ENCODE data around the gene SCARB1. TPM values are rescaled to one million over a fixed set of nuclear protein-coding genes. Genes with fewer than 3 reads are reported as not detected.

The SCARB1 gene
- total and polyA plus RNA-seq, 2 donors (not counting 1 experiment from before 2014, with no cell fraction given) = 14.7 to 32.5 TPM

DNA sequence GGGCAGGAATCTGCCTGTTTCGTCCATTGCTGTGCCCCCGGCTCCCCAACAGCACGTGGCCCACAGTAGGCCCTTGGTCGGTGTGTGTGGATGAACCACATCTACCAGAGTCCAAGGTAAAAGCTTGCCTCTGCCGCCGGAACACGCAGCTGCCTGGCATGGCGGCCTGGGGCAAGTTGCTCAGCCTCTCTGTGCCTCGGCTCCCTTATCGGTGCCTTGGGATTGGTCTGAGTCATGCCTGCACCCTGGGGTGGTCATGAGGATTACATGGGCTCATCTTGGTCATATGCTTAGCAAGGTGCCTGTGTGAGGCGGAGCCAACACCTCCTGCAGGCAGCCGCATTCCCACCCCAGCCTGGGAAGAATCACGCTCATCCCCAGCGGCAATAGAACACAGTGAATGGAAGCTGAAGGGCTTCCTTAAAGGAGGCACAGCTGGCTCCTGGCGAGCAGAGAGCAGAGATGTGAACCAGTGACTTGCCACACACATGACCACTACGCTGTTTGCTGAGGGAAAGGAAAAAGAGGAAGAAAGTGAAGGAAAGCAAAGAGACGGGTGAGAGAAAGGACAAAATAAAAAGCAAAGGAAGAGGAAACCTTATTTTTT, 5.5 kb upstream of the SCARB1 start:
- no peak for DNase-seq (ENCODE audit: low read depth in 2 of 2)
- no peak overlapping the region for H3K27ac ChIP-seq (ENCODE audit: insufficient read depth, low read length)
- H3K27me3 ChIP-seq (ENCODE audit: control insufficient read depth, insufficient read depth, low read length) = no peaks in the 10 kb centered on the region
- H3K4me1 ChIP-seq (ENCODE audit: control insufficient read depth, extremely low read depth, insufficient read depth, low read length) = no peaks in the 10 kb centered on the region
- H3K79me2 ChIP-seq (ENCODE audit: control insufficient read depth, insufficient read depth, low read length) = no peaks in the 10 kb centered on the region
- TF ChIP-seq EZH2 (IDR thresholded peaks at IDR 0.05; ENCODE audit: low read length, missing control alignments) = no peak
- TF ChIP-seq, protein P1, sequence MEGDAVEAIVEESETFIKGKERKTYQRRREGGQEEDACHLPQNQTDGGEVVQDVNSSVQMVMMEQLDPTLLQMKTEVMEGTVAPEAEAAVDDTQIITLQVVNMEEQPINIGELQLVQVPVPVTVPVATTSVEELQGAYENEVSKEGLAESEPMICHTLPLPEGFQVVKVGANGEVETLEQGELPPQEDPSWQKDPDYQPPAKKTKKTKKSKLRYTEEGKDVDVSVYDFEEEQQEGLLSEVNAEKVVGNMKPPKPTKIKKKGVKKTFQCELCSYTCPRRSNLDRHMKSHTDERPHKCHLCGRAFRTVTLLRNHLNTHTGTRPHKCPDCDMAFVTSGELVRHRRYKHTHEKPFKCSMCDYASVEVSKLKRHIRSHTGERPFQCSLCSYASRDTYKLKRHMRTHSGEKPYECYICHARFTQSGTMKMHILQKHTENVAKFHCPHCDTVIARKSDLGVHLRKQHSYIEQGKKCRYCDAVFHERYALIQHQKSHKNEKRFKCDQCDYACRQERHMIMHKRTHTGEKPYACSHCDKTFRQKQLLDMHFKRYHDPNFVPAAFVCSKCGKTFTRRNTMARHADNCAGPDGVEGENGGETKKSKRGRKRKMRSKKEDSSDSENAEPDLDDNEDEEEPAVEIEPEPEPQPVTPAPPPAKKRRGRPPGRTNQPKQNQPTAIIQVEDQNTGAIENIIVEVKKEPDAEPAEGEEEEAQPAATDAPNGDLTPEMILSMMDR (conservative IDR thresholded peaks at IDR 0.05 in 1 of 2, IDR thresholded peaks at IDR 0.05 in 1 of 2; ENCODE audit: low read depth in 1 of 2, low read length in 2 of 2) = no peak
- H3K9ac ChIP-seq (ENCODE audit: insufficient read depth, low read length) = no peak overlapping the region
- no peaks in the 10 kb centered on the region for H4K20me1 ChIP-seq (ENCODE audit: control insufficient read depth, extremely low read depth, insufficient read depth, low read length)
- no peak overlapping the region for H2AFZ ChIP-seq (ENCODE audit: low read length)
- H3K4me2 ChIP-seq (ENCODE audit: extremely low read depth, insufficient read depth, low read length) = no peak overlapping the region
- no peaks in the 10 kb centered on the region for H3K9me3 ChIP-seq (ENCODE audit: control insufficient read depth, insufficient read depth, low read depth, low read length)
- H3K36me3 ChIP-seq (ENCODE audit: control insufficient read depth, insufficient read depth, low read length) = no peaks in the 10 kb centered on the region
- H3K4me3 ChIP-seq (replicated peaks in 1 of 4; ENCODE audit: control extremely low read depth in 1 of 4, insufficient read depth in 1 of 4, low read depth in 3 of 4, low read length in 4 of 4) = no peak overlapping the region

DNA sequence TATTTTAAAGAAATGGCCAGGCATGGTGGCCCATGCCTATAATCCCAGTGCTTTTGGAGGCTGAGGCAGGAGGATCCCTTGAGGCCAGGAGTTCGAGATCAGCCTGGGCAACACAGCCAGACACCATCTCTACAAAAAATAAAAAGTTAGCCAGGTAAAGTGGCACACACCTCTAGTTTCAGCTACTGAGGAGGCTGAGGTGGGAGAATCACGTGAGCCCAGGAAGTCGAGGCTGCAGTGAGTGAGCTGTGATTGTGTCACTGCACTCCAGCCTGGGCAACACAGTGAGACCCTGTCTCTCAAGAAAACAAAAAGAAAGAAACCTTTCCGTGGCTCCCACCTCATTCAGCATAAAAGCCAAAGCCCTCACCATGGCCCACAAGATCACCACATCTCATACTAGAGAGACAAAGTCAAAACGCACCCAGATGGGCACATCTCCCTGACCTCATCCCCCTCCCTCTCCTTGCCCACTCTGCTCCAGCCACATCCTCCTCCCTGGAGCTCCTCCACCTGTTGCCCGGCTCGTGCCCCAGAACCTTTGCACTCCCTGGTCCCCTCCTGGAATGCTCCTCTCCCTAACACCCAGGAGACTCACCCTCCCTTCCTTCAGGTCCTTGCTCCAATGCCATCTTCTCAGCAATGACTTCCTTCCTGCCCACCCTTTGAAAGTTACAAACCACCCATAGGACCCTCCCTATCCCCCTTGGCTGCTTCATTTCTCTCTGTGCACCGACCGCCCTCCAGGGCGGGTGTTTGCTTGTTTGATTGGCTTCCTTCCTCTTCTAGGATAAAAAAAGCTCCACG, 4.8 kb upstream of the SCARB1 start:
- no peaks in the 10 kb centered on the region for H3K4me1 ChIP-seq (ENCODE audit: control insufficient read depth, extremely low read depth, insufficient read depth, low read length)
- H3K36me3 ChIP-seq (ENCODE audit: control insufficient read depth, insufficient read depth, low read length) = no peaks in the 10 kb centered on the region
- no peak overlapping the region for H3K4me3 ChIP-seq (replicated peaks in 1 of 4; ENCODE audit: control extremely low read depth in 1 of 4, insufficient read depth in 1 of 4, low read depth in 3 of 4, low read length in 4 of 4)
- H3K9ac ChIP-seq (ENCODE audit: insufficient read depth, low read length) = no peak overlapping the region
- no peaks in the 10 kb centered on the region for H3K79me2 ChIP-seq (ENCODE audit: control insufficient read depth, insufficient read depth, low read length)
- H3K4me2 ChIP-seq (ENCODE audit: extremely low read depth, insufficient read depth, low read length) = no peak overlapping the region
- no peaks in the 10 kb centered on the region for H3K27me3 ChIP-seq (ENCODE audit: control insufficient read depth, insufficient read depth, low read length)
- no peak overlapping the region for H2AFZ ChIP-seq (ENCODE audit: low read length)
- no peaks in the 10 kb centered on the region for H4K20me1 ChIP-seq (ENCODE audit: control insufficient read depth, extremely low read depth, insufficient read depth, low read length)
- DNase-seq (ENCODE audit: low read depth in 2 of 2) = no peak
- no peak for TF ChIP-seq EZH2 (IDR thresholded peaks at IDR 0.05; ENCODE audit: low read length, missing control alignments)
- TF ChIP-seq, protein P1 (conservative IDR thresholded peaks at IDR 0.05 in 1 of 2, IDR thresholded peaks at IDR 0.05 in 1 of 2; ENCODE audit: low read depth in 1 of 2, low read length in 2 of 2) = no peak
- no peak overlapping the region for H3K27ac ChIP-seq (ENCODE audit: insufficient read depth, low read length)
- H3K9me3 ChIP-seq (ENCODE audit: control insufficient read depth, insufficient read depth, low read depth, low read length) = no peaks in the 10 kb centered on the region

DNA sequence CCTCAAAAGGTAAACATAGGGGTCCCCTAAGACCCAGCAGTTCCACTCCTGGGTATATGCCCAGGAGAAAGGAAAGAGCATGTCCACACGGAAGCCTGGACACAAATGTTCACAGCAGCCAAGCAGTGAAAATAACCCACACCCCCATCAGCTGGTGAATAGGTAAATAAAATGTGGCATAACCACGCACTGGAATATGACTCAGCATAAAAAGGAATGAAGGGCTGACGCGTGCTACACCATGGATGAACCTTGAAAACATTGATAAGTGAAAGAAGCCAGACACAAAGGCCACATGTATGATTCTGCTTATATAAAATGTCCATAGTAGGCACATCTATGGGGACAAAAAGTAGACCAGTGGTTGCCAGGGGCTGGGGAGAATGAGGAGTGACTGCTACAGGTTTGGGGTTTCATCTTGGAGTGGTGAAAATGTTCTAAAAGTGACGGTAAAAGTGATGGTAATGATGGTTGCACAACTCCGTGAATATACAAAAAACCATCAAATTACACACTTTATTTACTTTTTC, 3.8 kb upstream of the SCARB1 start:
- Histone ChIP-seq H3K9me3 (ENCODE audit: control insufficient read depth, insufficient read depth, low read depth, low read length) (no peaks in the 10 kb centered on the region), H4K20me1 (ENCODE audit: control insufficient read depth, extremely low read depth, insufficient read depth, low read length) (no peaks in the 10 kb centered on the region), H2AFZ (ENCODE audit: low read length) (no peak overlapping the region), H3K27me3 (ENCODE audit: control insufficient read depth, insufficient read depth, low read length) (no peaks in the 10 kb centered on the region), H3K79me2 (ENCODE audit: control insufficient read depth, insufficient read depth, low read length) (no peaks in the 10 kb centered on the region), H3K9ac (ENCODE audit: insufficient read depth, low read length) (no peak overlapping the region), H3K4me3 (replicated peaks in 1 of 4; ENCODE audit: control extremely low read depth in 1 of 4, insufficient read depth in 1 of 4, low read depth in 3 of 4, low read length in 4 of 4) (no peak overlapping the region), H3K27ac (ENCODE audit: insufficient read depth, low read length) (no peak overlapping the region), H3K36me3 (ENCODE audit: control insufficient read depth, insufficient read depth, low read length) (no peaks in the 10 kb centered on the region), H3K4me1 (ENCODE audit: control insufficient read depth, extremely low read depth, insufficient read depth, low read length) (no peaks in the 10 kb centered on the region), H3K4me2 (ENCODE audit: extremely low read depth, insufficient read depth, low read length) (no peak overlapping the region)
- TF ChIP-seq, protein P1 (conservative IDR thresholded peaks at IDR 0.05 in 1 of 2, IDR thresholded peaks at IDR 0.05 in 1 of 2; ENCODE audit: low read depth in 1 of 2, low read length in 2 of 2) = no peak
- TF ChIP-seq EZH2 (IDR thresholded peaks at IDR 0.05; ENCODE audit: low read length, missing control alignments) = no peak
- peak; percentile 51 to 77 for DNase-seq (ENCODE audit: low read depth in 2 of 2)
